Left renal cortex interstitium (tissue), 4 donors: Measurements from ENCODE around the gene WDR59. TPM values are rescaled to one million over a fixed set of nuclear protein-coding genes. Genes with fewer than 3 reads are reported as not detected.
"Not testable (repeated sequence)": the region's sequence is repeated elsewhere in the genome, so short reads cannot be mapped to it uniquely, and the experiment has no call there.

Experiments
- DNase-seq, 4 donors: peaks; one replicate each; pipeline ENCODE4 v3.0.0-alpha.2; 2013; ENCODE audit warnings: low read depth in 4 of 4, low spot score in 2 of 4, missing footprints in 1 of 4
- polyA plus RNA-seq, 4 donors: library from polyadenylated mRNA; unstranded; fragments of 120-200 nt; gene quantifications; one replicate each; pipeline ENCODE4 v1.2.1, GENCODE V29; 2013; ENCODE audit not compliant: insufficient read length in 4 of 4

WDR59 gene
- polyA plus RNA-seq, 4 donors = 68.3 to 121 (median 95.2) TPM

DNA sequence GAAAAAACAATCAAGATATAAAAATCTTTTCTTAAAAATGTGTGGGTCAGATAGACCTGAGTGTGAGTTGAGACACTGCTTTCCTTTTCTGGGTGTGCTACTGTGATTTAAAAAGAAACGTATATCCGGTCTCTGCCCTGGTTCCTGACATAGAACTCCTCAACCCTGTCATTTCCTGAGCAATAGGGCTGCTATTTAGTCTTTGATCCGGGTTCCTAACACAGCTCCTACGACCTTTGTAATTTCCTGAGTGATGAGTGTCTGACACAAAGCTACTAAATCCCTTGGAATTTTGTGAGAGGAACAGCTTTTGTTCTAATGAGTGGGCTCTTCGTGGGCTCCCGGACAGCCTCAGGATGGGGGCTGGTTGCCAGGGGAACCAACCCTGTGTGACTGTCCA lies 116.4 kb downstream of the WDR59 start:
- DNase-seq = no peak

- no peak for DNase-seq
Measured at GRCh38 chr16:74868035-74868434, 116.9 kb downstream of the WDR59 start.

GRCh38 chr16:74867281-74867849 lies 117.6 kb downstream of the WDR59 start:
- no peak for DNase-seq

- DNase-seq = no peak
Measured at GRCh38 chr16:74865922-74866598, 118.9 kb downstream of the WDR59 start.

DNA sequence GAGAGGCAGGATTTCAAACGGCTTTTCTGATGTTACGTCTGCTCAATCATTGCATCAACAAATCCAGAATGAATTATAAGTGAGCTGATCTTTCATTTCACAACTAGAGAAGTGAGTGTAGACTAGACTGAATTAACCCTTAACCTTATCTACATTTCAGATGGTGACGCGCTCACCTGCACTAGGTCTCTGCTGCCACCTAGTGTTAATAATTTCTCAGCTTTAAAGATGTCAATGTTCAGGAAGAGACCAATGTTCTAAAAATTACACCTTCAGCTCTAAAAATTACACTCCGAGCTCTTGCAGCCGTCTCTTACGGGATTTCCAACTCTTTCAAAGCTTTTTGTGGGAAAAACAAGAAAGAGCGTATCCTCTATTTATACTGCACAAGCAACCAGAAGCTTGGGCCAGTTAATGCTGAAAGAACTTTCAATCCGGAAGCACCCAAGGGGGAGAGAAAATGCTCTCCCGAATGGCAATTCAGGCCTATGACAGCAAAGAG lies 122.1 kb downstream of the WDR59 start:
- peak in 3 of 4 donors; percentile 7 to 23 (median 13) for DNase-seq

DNA sequence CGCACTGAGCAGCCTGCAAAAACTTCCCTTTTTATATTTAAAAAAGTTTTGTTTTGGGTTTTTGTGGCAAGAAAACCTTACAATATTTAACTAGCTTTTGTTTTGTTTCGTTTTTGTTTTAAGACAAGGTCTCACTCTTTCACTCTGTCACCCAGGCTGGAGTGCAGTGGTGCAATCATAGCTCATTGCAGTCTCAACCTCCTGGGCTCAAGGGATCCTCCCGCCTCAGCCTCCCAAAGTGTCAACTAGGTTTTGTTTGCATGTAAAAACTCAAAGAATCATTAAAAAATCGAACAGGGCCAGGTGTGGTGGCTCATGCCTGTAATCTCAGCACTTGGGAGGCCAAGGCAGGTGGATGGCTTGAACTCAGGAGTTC lies 132.4 kb downstream of the WDR59 start:
- no peak for DNase-seq

- no peak for DNase-seq
Measured at GRCh38 chr16:74850027-74850426, 134.9 kb downstream of the WDR59 start.

- no peak for DNase-seq
Measured at GRCh38 chr16:74847202-74847601, 137.7 kb downstream of the WDR59 start.

DNA sequence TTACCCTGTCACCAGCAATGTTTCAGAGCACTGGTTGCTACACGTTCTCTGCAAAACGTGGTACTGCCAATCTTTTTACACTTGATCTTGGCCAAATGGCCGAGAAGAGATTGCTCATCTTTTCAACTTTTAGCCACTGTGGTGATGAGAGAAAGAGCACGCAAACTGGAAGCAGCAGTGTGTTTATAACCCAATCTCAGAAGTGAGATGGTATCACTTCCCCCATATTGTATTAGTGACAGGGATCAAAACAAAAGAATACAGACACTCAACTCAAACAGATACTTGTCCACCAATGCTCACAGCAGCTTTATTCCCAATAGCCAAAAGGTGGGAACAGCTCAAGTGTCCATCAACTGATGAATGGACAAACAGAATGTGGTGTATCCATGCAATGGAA lies 138.2 kb downstream of the WDR59 start:
- no peak for DNase-seq

DNA sequence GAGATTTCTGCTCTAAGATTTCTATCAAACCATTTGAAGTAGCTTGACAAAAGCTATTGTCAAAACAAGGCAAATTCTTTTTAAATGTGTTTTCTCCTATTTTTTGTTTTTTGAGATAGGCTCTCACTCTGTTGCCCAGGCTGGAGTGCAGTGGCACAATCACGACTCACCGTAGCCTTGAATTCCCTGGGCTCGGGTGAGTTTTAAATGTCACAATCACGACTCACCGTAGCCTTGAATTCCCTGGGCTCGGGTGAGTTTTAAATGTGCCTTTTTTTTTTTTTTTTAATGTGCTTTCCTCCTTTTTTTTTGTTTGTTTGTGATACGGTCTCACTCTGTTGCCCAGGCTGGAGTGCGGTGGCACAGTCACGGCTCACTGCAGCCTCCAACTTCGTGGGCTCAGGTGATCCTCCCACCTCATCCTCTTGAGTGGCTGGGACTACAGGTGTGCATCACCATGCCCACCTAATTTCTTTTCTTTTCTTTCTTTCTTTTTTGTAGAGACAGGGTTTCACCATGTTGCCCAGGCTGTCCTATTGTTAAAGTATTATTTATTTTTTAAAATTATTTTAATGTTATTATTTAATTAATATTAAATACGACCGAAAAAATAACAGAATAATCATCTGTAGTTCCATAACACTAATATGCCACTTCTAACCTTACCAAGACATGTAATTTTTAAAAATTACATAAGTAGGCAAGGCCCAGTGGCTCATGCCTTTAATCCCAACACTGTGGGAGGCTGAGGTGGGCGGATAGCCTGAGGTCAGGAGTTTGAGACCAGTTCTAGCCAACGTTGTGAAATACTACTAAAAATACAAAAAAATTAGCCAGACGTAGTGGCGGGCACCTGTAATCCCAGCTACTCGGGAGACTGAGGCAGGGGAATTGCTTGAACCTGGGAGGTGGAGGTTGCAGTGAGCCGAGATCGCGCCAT lies 140.6 kb downstream of the WDR59 start:
- DNase-seq = no peak

GRCh38 chr16:74843381-74844035 lies 141.4 kb downstream of the WDR59 start:
- DNase-seq = not testable (repeated sequence)

- DNase-seq = no peak
Measured at GRCh38 chr16:74842413-74842812, 142.5 kb downstream of the WDR59 start.

DNA sequence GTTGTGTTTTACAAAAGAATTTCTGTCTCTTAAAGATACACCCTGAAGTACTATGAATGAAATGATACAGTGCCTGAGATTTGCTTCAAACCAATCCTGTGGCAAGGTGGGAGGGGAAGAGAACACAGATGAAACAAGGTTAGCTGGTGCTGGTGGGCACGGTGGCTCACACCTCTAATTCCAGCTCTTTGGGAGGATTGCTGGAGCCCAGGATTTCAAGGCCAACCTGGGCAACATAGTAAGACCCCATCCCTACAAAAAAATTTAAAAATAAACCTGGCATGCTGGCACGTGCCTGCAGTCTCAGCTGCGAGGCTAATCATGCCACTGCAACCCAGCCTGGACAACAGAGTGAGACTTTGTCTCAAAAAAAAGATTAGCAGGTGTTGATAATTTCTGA lies 143.0 kb downstream of the WDR59 start:
- DNase-seq = no peak

GRCh38 chr16:74841469-74841868 lies 143.5 kb downstream of the WDR59 start:
- no peak for DNase-seq

DNA sequence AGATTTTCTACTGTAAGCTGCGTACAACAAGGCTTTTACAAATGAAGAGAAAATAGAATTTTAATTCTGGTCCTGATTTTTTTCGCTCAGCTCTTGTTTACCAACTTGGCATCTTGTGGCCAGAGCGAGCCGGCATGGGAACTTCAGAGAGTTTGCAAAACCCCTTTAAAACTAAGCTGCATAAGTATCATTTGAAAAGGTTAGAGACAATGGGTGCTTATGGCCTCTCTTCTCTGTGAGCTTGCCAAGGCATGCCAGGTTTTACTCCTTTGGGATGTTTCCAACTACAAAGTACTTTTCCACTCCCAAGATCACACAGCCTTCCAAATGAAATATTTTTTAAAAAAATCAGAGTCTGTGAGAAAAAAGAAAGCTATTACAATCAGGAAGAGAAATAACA lies 147.9 kb downstream of the WDR59 start:
- no peak for DNase-seq

GRCh38 chr16:74836111-74836671 lies 148.7 kb downstream of the WDR59 start:
- DNase-seq = no peak

DNA sequence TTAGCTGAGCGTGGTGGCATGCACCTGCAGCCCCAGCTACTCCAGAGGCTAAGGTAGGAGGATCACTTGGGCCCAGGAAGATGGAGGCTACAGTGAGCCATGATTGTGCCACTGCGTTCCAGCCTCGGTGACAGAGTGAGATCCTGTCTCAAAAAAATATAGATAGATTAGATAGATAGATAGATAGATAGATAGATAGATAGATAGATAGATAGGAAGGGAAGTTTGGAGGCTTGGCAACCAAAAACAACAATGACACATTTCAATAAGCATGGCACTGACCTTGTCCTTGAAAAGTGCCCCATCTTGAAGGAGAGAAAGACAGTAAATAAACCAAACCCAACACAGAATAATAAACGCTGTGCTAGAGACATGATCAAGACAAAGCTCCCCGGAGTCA lies 152.7 kb downstream of the WDR59 start:
- no peak for DNase-seq

DNA sequence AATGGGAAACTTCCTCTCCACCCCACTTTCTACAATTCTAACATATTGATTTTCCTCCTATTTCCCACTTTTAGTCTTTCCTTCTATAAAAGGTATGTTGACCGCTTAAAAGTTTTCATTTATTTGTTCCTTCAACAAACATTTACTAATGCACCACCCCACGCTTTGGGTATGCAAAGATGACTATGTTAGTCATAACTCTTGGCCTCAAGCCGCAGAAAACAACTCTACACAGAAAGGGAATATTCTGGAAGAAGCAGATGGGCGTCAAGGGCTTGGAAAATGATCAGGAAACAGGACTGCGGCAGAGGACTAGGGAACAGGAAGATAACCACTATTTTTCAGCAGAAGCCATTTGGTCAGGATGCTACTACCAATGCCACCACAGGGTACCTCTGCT lies 153.5 kb downstream of the WDR59 start:
- no peak for DNase-seq

DNA sequence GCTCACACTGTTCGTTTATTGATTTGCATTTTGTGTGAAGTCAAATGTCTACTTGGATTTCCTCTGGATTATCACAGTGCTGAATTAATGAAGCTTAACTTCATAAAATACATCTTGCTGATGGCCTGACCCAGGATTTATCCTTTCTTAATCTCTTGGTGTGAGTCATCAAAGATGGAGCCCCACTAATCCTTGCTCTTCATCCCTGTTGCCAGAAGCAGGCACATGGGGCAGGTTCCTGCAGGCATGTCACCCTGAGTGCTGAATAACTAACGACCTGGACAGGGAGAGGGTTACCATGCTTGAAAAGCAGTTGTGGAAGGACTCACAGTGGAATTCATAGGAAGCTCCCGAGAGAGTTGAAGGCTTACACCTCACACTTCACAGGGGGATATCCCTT lies 154.3 kb downstream of the WDR59 start:
- DNase-seq = no peak

- DNase-seq = no peak
Measured at GRCh38 chr16:74829637-74830036, 155.3 kb downstream of the WDR59 start.

DNA sequence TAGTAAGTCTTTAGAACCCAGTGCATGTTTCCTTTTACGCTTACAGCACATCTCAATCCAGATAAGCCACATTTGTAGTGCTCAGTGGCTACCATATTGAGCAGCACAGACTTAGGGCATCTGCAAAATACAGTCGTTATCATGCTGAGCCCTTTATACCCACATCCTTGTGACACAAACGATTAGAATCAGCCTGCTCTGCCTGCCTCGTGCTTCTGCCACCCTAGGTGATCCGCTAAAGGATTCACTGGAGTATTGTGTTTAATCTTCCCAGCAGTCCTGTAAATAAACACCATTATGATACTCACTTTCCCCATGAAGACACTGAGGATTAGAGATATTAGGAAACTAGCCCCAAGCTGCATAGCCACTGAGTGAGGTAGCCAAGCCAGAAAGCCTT lies 159.0 kb downstream of the WDR59 start:
- DNase-seq = no peak
